ENCODE measurements around the gene TBR1.

TBR1 gene

GRCh38 chr2:161415987-161416707 is at the start of gene TBR1:
TSS of gene TBR1 (plus strand) at chr2:161416297. CDS start at chr2:161416411, 114 bp downstream.
- no peak within 1 kb of the TSS for H3K4me3 ChIP-seq (replicated peaks in 1 of 2; ENCODE audit: low read depth in 2 of 2, low read length in 2 of 2)
- no peak for DNase-seq (ENCODE audit: low read depth in 2 of 2)
- TF ChIP-seq, protein P1, sequence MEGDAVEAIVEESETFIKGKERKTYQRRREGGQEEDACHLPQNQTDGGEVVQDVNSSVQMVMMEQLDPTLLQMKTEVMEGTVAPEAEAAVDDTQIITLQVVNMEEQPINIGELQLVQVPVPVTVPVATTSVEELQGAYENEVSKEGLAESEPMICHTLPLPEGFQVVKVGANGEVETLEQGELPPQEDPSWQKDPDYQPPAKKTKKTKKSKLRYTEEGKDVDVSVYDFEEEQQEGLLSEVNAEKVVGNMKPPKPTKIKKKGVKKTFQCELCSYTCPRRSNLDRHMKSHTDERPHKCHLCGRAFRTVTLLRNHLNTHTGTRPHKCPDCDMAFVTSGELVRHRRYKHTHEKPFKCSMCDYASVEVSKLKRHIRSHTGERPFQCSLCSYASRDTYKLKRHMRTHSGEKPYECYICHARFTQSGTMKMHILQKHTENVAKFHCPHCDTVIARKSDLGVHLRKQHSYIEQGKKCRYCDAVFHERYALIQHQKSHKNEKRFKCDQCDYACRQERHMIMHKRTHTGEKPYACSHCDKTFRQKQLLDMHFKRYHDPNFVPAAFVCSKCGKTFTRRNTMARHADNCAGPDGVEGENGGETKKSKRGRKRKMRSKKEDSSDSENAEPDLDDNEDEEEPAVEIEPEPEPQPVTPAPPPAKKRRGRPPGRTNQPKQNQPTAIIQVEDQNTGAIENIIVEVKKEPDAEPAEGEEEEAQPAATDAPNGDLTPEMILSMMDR (IDR thresholded peaks at IDR 0.05; ENCODE audit: low read depth, low read length): no peak

DNA sequence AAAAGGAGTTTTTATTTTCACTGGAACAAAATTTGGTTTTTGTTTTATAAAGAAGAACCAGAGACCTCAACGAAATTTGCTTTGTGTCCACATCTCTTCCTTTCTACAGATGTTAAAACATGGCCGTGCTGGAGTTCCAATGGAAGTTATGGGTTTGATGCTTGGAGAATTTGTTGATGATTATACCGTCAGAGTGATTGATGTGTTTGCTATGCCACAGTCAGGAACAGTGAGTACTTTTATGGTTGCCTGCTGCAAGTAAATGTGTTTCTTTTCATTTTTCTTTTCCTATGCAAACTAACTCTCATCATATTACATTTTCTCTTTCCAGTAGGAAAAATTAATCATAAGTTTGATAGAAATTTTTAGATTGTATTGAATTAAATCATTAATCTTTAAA is 48.4 kb upstream of the TBR1 start:
- no peak overlapping the region for H3K4me3 ChIP-seq (replicated peaks in 1 of 2; ENCODE audit: low read depth in 2 of 2, low read length in 2 of 2)
- DNase-seq (ENCODE audit: low read depth in 2 of 2): no peak
- TF ChIP-seq, protein P1 (IDR thresholded peaks at IDR 0.05; ENCODE audit: low read depth, low read length): no peak

DNA sequence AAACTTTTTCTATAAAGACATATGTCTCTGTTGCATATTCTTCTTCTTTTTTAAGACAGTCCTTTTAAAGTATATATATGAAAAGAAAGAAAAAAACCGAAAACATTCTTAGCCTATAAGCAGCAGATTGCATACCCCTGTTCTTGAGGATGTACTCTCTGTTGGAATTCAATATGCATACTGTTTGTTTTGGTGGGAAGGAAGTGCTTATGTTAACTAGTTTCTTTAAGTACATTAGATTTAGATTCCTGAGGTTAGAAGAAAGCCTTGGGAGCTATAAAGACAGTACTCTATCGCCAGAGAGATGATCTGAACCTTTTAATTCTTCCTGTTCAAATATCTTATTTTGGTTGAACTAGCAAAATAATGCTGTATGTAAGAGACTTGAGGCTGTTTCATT is 46.8 kb upstream of the TBR1 start:
- TF ChIP-seq, protein P1 (IDR thresholded peaks at IDR 0.05; ENCODE audit: low read depth, low read length): no peak
- DNase-seq (ENCODE audit: low read depth in 2 of 2): no peak
- H3K4me3 ChIP-seq (replicated peaks in 1 of 2; ENCODE audit: low read depth in 2 of 2, low read length in 2 of 2): no peak overlapping the region

GRCh38 chr2:161370981-161371380 is 45.1 kb upstream of the TBR1 start:
- no peak for DNase-seq (ENCODE audit: low read depth in 2 of 2)
- H3K4me3 ChIP-seq (replicated peaks in 1 of 2; ENCODE audit: low read depth in 2 of 2, low read length in 2 of 2): no peak overlapping the region
- TF ChIP-seq, protein P1 (IDR thresholded peaks at IDR 0.05; ENCODE audit: low read depth, low read length): no peak

DNA sequence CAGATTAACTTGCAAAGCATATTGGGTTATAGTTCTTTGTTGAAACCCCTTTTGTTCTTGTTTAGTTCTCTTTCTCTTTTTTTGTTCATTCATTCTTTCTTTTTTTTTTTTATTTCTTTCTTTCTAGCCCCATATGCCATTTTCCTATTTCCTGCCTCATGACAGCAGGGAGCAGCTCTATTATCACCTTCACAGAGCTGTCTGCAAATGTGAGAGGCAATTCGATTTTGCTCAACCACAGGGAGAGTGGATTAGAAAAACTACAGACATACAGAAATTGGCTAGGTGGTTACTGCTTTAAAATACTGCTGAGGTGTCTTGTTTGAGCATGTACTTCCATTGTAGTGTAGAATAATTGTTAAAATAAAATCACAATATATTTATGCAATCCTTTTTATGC is 44.2 kb upstream of the TBR1 start:
- no peak overlapping the region for H3K4me3 ChIP-seq (replicated peaks in 1 of 2; ENCODE audit: low read depth in 2 of 2, low read length in 2 of 2)
- DNase-seq (ENCODE audit: low read depth in 2 of 2): no peak
- TF ChIP-seq, protein P1 (IDR thresholded peaks at IDR 0.05; ENCODE audit: low read depth, low read length): no peak

DNA sequence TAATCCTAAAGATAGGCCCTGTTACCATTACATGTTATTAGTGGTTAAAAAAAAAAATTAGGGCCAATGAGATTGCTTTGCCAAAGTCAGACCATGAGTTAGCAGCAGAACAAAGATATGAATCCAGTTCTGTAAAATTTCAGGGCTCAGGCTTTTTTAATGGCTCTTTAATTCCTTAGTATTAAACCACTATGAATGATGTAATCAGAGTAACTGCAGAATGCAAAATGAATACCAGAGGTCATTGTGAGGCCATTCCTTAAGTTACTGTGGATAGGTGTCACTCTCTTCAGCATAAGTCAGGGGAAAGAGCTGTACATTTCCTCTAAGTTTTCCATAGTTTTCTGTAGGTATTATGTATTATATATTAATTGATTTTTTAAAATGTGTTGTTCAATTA is 42.2 kb upstream of the TBR1 start:
- TF ChIP-seq, protein P1 (IDR thresholded peaks at IDR 0.05; ENCODE audit: low read depth, low read length): no peak
- no peak overlapping the region for H3K4me3 ChIP-seq (replicated peaks in 1 of 2; ENCODE audit: low read depth in 2 of 2, low read length in 2 of 2)
- peak; percentile 10 to 39 for DNase-seq (ENCODE audit: low read depth in 2 of 2)

- TF ChIP-seq, protein P1 (IDR thresholded peaks at IDR 0.05; ENCODE audit: low read depth, low read length): no peak
- DNase-seq (ENCODE audit: low read depth in 2 of 2): no peak
Observed at GRCh38 chr2:161374446-161374845, 41.7 kb upstream of the TBR1 start.

More at GRCh38 chr2:161374446-161374845, 41.7 kb upstream of the TBR1 start:
- H3K4me3 ChIP-seq (replicated peaks in 1 of 2; ENCODE audit: low read depth in 2 of 2, low read length in 2 of 2): no peak overlapping the region
